ENCODE results near the gene CES3.
A peak's percentile ranks its signal among the peaks of the same experiment; 100 is the strongest.
"Not testable (repeated sequence)": the region's sequence is repeated elsewhere in the genome, so short reads cannot be mapped to it uniquely, and the experiment has no call there.

The CES3 gene

GRCh38 chr16:66972983-66973382 is 11.9 kb downstream of the CES3 start:
- no peak for DNase-seq (ENCODE audit: low spot score)

DNA sequence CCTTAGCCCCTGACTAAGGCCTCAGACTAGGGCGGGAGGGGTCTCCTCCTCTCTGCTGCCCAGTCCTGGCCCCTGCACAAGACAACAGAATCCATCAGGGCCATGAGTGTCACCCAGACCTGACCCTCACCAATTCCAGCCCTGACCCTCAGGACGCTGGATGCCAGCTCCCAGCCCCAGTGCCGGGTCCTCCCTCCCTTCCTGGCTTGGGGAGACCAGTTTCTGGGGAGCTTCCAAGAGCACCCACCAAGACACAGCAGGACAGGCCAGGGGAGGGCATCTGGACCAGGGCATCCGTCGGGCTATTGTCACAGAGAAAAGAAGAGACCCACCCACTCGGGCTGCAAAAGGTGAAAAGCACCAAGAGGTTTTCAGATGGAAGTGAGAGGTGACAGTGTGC is 12.7 kb downstream of the CES3 start:
- DNase-seq (ENCODE audit: low spot score), result no peak

GRCh38 chr16:66974156-66974931 is 13.3 kb downstream of the CES3 start:
- not testable (repeated sequence) for DNase-seq (ENCODE audit: low spot score)

DNA sequence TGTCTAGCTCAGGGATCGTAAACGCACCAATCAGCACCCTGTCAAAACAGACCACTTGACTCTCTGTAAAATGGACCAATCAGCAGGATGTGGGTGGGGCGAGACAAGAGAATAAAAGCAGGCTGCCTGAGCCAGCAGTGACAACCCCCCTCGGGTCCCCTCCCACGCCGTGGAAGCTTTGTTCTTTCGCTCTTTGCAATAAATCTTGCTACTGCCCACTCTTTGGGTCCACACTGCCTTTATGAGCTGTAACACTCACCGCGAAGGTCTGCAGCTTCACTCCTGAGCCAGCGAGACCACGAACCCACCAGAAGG is 13.8 kb downstream of the CES3 start:
- DNase-seq (ENCODE audit: low spot score), result not testable (repeated sequence)

DNA sequence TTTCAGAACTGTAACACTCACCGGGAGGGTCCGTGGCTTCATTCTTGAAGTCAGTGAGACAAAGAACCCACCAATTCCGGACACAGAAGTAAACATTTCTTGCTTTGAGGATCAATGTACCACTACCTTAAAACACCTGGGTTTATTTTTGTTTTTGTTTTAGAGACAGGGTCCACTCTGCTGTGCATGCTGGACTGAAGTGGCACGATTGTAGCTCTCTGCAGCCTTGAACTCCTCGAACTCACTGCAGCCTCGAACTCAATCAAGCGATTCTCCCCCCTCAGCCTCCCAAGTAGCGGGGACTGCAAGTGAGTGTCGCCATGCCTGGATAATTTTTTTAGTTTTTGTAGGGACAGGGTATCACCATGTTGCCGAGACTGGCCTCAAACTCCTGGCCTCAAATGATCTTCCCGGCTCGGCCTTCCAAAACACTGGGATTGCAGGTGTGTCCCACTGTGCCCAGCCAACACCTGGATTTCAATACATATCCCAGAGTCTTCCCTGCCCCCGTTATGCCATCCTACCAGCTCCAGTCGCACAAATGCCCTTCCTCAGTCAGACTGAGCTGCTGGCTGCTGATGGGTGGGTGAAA is 14.3 kb downstream of the CES3 start:
- DNase-seq (ENCODE audit: low spot score), result no peak

- no peak for DNase-seq (ENCODE audit: low spot score)
These were observed 15.7 kb downstream of the CES3 start for GRCh38 chr16:66976746-66977145.

DNA sequence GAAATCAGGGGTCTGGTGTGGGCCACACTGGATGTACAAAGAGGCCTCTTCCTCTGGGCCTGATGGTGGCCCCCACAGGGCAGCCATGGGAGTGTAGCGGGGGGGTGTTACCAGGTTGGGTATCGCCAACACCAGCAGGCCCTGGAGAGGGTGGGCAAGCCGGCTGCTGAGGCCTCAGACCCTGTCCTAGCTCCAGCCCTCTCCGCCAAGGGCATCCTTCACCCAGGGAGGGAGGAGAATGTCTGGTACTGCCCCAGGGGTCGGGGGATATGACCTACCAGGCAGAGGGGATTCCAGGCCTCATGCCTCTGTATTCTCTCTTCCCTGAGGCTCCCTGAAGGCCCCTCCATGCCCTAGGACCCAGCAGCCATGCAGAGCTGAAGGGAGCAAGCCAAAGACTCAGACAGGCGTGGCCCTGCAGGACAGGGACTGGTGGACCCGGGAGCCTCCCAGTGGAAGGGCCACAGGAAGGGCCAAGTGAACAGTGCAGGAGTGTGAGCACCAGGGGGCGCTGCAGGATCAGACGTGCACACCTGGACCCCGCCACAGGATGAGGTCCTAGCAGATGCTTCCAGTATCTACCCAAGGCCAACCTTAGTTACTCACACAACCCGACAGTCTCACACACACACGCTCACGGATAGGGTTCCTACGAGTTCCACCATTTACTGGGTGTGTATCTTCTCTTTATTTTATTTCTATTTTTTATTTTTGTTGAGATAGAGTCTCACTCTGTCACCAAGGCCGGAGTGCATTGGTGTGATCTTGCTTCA is 16.5 kb downstream of the CES3 start:
- peak; percentile 90 for DNase-seq (ENCODE audit: low spot score)

DNA sequence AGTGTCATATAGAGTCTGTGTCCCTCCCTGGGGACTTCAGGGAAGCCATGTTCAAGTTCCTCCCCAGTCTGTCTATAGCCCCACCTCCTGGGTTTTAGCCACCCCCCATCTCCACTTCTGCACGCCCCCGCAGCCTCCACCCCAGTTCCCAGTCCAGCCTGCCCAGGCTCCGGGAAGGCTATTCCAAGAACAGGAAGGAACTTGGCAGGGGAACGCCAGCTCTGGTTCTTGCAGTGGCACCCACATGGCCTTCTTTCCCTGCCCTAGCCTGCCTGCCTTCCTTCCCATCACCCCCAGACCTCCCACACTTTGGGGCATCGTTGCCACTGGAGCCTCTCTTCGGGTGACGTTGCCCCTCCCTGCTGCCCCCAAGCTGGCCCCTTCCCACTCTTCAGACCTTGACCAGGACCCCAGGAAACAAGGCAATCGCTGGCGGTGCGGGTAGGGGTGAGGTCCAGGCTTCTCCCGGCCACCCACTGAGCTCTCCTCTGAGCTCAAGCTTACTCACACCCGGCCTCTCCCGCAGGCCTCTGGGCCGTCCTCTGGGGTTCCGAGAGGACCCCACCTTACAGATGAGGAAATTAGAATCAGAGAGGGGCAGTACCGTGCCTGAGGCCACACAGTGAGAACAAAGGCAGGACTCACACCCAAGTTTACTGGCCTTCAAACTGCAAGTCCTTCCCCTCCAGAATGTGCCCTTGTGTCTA is 18.1 kb downstream of the CES3 start:
- DNase-seq (ENCODE audit: low spot score), result peak; percentile 27

- no peak for DNase-seq (ENCODE audit: low spot score)
These were observed 22.0 kb downstream of the CES3 start for GRCh38 chr16:66983033-66983432.

DNA sequence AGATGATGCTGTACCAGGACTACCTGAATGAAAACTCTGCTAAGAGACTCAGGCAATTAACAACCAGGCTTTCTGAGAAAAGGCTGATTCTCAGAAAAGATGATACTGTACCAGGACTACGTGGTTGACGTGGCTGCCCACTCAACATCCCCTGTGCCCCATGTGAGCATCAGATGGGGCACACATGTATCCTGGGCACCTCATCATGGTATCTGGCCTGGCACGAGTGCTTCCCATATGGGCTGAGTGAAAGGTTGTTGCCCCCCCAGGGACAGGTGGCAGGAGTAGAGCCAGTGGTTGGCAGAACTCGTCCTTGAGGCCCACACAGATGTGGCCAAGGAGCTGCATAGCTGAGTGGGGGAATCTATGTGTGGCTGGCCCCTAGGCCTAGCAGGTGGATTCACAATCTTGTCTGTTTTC is 23.8 kb downstream of the CES3 start:
- DNase-seq (ENCODE audit: low spot score), result no peak

- DNase-seq (ENCODE audit: low spot score), result no peak
These were observed 25.5 kb downstream of the CES3 start for GRCh38 chr16:66986559-66986958.

DNA sequence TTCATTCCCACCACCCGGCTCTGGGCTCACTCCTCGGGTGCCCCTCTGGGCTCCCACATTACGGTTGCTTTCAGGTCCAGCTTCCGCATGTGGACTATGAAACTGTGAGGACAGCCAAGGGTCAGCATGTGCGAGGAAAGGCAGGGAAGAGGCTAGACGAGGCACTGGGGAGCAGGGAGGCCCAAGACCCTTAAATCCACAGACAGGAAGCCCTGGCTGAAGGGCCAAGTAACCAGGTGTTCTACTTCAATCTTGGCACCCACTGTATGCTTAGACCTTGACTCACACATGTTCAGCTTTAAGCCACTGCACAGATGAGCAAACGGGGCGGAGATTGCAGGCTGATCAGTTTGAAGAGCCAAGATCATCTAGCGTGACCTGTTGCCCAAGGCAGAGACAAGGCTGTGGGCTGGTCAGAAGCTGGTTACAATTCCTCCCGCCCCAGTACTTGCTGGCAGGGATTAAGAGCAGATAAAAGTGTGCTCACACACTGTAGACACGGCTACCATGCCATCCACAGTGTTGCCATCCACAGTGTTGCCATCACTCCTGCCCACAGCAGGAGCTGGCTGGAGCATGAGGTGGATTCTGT is 27.2 kb downstream of the CES3 start, which contains the start of gene CES4A:
Gene CES4A, plus strand, starts transcription at position 393 of the 592 bp plus-strand sequence. Its CDS starts 184 bp downstream, at position 577.
- DNase-seq (ENCODE audit: low spot score), result peak; percentile 24

- DNase-seq (ENCODE audit: low spot score), result no peak
These were observed 30.5 kb downstream of the CES3 start for GRCh38 chr16:66991545-66992077.

DNA sequence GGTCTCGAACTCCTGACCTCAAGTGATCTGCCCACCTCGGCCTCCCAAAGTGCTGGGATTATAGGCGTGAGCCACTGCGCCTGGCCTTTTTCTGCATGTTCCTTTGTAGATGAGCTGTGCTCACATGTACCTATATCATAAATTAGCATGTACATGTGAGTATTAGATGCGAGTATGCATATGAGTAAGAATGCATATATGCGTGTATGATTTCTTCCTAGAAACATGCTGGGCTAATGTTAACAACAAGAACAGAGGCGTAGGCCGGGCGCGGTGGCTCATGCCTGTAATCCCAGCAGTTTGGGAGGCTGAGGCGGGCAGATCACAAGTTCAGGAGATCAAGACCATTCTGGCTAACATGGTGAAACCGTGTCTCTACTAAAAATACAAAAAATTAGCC is 32.5 kb downstream of the CES3 start:
- not testable (repeated sequence) for DNase-seq (ENCODE audit: low spot score)

GRCh38 chr16:66996324-66996982 is 35.4 kb downstream of the CES3 start:
- peak; percentile 75 for DNase-seq (ENCODE audit: low spot score)

DNA sequence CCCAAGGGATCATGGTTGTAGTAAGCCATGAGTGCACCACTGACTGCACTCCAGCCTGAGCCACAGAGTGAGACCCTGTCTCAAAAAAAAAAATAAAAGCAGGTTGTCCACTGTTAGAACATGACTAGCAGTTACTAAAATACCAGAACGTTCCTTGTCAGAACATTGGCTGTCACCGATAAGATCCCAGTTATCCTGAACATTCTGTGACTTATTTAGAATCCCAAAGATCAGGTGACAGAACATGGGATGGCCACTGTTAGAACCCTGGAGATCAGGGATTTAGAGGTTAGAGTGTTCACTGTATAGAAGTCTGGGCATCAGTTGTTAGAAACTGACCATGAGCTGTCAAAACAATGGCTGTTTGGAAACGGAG is 35.9 kb downstream of the CES3 start:
- no peak for DNase-seq (ENCODE audit: low spot score)

DNA sequence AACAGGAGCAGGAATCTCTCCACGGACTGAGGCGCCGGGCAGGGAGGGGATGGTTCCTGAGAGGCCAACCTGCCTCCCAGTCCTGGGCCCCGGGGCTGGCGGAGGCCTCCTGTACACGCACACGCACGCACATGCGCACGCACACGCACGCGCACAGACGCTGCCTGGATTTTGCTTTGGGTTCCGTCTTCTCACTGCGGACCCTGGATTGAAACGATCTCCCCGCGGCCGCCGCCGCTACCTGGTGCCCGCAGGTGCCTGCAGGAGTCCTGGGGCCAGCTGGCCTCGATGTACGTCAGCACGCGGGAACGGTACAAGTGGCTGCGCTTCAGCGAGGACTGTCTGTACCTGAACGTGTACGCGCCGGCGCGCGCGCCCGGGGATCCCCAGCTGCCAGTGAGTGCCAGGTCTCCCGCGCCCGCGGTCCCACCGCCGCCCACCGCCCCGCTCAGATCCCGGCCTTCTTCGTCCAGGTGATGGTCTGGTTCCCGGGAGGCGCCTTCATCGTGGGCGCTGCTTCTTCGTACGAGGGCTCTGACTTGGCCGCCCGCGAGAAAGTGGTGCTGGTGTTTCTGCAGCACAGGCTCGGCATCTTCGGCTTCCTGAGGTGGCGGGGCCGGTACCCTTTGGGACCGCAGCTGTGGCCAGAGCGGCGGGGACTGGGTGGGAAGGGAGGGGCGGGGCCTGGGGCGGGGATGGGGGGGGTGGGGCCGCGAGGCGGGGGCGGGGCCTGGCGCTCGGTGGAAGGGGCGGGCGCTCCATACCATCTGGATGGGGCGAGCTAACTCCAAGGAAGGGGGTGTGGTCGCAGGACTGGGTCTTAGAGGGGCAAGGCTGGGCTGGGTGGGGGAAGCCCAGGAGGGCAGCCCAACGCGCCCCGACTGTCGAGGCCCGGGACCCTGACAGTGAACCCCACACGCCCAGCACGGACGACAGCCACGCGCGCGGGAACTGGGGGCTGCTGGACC is 39.6 kb downstream of the CES3 start:
- DNase-seq (ENCODE audit: low spot score), result peak; percentile 72

GRCh38 chr16:67001726-67002125 is 40.7 kb downstream of the CES3 start:
- no peak for DNase-seq (ENCODE audit: low spot score)

DNA sequence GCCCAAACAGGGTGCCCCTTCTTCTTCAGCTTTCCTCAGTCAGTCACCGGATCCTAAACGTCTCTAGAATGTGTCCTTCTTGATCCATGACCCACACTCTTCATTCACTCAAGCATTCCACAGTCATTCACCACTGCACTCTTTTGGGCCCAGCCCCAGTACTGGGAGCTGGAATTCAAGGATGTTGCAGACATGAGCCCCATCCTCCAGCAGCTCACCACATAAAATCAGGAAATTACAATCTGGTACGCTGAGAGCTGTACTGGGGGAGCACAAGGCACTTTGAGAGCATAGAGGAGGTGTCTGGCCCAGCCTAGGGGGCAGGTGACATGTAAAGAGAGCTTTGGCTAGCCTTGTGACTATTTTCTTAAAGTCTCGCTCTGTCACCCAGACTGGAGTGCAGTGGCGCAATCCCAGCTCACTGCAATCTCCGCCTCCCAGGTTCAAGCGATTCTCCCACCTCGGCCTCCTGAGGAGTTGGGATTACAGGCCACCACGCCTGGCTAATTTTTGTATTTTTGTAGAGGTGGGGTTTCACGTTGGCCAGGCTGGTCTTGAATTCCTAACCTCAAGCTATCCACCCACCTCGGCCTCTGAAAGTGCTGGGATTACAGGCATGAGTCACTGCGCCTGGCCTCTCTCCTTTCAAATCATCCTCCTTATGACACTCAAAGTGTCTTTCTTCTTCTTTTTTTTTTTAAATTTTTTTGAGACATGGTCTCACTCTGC is 46.0 kb downstream of the CES3 start:
- DNase-seq (ENCODE audit: low spot score), result no peak
